Measurements from ENCODE around the gene IL4. TPM values are rescaled to one million over a fixed set of nuclear protein-coding genes. Genes with fewer than 3 reads are reported as not detected.

Gene IL4
- total and polyA plus RNA-seq, 11 donors: not detected

DNA sequence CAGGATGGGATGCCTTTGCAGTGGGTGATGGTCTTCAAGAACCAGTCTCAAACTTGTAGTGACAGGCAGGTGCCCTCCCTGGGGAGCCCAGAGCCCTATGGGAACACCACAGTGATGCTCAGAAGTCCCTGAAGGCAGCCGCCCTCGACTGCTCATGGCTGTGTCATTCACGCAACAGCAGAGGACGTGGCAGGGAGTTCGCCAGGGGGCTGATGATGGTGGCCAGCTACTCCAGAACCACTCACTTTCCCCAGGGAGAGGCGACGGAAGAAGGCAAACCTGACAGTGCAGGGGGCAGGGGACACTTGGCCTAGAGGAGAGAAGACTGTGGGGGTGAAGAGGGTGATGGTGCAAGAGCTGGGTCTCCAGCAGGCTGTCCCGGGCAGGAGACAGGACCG, 11.8 kb upstream of the IL4 start:
- peaks cover 0 to 8% (median 4%) of the 10 kb centered on the region in 9 donors for H3K27me3 ChIP-seq
- DNase-seq: no peak
- no peaks in the 10 kb centered on the region for H3K36me3 ChIP-seq
- no peak for ATAC-seq
- no peak overlapping the region for H3K27ac ChIP-seq
- 92 to 95% (median 95%) methylated on average over 9 of the region's 9 CpGs for WGBS, 4 donors
- intact Hi-C loops (cut with DNase I): no loop called here
- H3K4me1 ChIP-seq: no peaks in the 10 kb centered on the region
- H3K9me3 ChIP-seq: no peaks in the 10 kb centered on the region
- H3K4me3 ChIP-seq: no peak overlapping the region
- no peak for TF ChIP-seq CTCF (IDR thresholded peaks at IDR 0.05)
- no peak for TF ChIP-seq POLR2A (IDR thresholded peaks at IDR 0.05)

GRCh38 chr5:132662925-132663770, 10.6 kb upstream of the IL4 start:
- H3K4me3 ChIP-seq: no peak overlapping the region
- DNase-seq: no peak
- H3K4me1 ChIP-seq: no peaks in the 10 kb centered on the region
- peak in 2 of 4 donors; percentile 11 to 15 for ATAC-seq
- intact Hi-C loops (cut with DNase I): no loop called here
- H3K27ac ChIP-seq: peak overlapping the region in 1 of 12 donors; percentile 48
- no peak for TF ChIP-seq POLR2A (IDR thresholded peaks at IDR 0.05)
- no peak for TF ChIP-seq CTCF (IDR thresholded peaks at IDR 0.05)
- H3K36me3 ChIP-seq: no peaks in the 10 kb centered on the region
- WGBS, 4 donors: 72 to 77% (median 75%) methylated on average over 13 to 25 of the region's 25 CpGs
- H3K27me3 ChIP-seq: peaks cover 0 to 4% (median 0%) of the 10 kb centered on the region in 9 donors
- H3K9me3 ChIP-seq: no peaks in the 10 kb centered on the region

- H3K9me3 ChIP-seq: no peaks in the 10 kb centered on the region
- H3K36me3 ChIP-seq: no peaks in the 10 kb centered on the region
- 75 to 81% (median 79%) methylated on average over 13 of the region's 13 CpGs for WGBS, 4 donors
- DNase-seq (no peak), ATAC-seq (peak in 2 of 4 donors; percentile 56 to 69)
- H3K27ac ChIP-seq: peak overlapping the region in 1 of 12 donors; percentile 48
- H3K4me1 ChIP-seq: no peaks in the 10 kb centered on the region
- intact Hi-C loops (cut with DNase I): no loop called here
- H3K27me3 ChIP-seq: peaks cover 0 to 4% (median 0%) of the 10 kb centered on the region in 9 donors
- TF ChIP-seq CTCF (IDR thresholded peaks at IDR 0.05) (no peak), POLR2A (IDR thresholded peaks at IDR 0.05) (no peak)
- no peak overlapping the region for H3K4me3 ChIP-seq
Measured at GRCh38 chr5:132663771-132664695, 9.8 kb upstream of the IL4 start.

DNA sequence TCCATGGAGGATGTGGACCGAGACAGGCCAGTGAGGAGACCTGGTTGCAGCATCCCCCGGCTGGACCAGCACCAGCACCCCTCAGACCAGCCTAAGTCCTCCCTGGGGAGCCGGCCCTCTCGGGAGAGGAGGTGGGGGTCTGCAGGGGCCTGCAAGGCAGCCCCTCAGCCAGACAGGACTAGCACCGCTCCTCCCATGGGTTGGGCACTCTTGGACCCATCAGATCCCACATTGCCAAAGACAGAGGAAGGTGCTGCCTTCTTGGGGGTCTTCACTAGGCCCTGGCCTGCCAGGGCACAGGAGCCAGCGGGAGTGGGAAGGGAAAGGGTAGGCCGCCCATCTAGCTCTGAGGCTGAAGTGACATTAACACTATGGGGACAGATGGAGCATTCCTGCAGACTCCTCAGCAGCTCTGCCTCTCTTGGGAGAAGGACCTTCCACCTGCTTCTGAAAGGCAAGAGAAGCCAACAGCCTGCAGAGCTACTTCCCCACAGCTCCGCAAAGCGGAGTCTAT, 9.0 kb upstream of the IL4 start:
- intact Hi-C loops (cut with DNase I): no loop called here
- TF ChIP-seq POLR2A (IDR thresholded peaks at IDR 0.05) (no peak), CTCF (IDR thresholded peaks at IDR 0.05) (no peak)
- Histone ChIP-seq H3K4me3 (no peak overlapping the region), H3K9me3 (no peaks in the 10 kb centered on the region), H3K27ac (no peak overlapping the region), H3K4me1 (no peaks in the 10 kb centered on the region), H3K36me3 (no peaks in the 10 kb centered on the region), H3K27me3 (peaks cover 0 to 4% (median 0%) of the 10 kb centered on the region in 9 donors)
- ATAC-seq (no peak), DNase-seq (no peak)
- WGBS, 4 donors: 90 to 96% (median 94%) methylated on average over 7 to 9 of the region's 9 CpGs
